HG03432 (cell line): ENCODE data around the gene TNFRSF1B.

Experiments used
- ATAC-seq: cut with Tn5 transposase; IDR thresholded peaks from one replicate; pipeline ENCODE4 v1.9.1; 2021; ENCODE audit warnings: mild to moderate bottlenecking, moderate library complexity; ENCODE audit not compliant: unreplicated experiment

Gene TNFRSF1B

GRCh38 chr1:12173631-12174121, 6.9 kb downstream of the TNFRSF1B start:
- no peak for ATAC-seq

DNA sequence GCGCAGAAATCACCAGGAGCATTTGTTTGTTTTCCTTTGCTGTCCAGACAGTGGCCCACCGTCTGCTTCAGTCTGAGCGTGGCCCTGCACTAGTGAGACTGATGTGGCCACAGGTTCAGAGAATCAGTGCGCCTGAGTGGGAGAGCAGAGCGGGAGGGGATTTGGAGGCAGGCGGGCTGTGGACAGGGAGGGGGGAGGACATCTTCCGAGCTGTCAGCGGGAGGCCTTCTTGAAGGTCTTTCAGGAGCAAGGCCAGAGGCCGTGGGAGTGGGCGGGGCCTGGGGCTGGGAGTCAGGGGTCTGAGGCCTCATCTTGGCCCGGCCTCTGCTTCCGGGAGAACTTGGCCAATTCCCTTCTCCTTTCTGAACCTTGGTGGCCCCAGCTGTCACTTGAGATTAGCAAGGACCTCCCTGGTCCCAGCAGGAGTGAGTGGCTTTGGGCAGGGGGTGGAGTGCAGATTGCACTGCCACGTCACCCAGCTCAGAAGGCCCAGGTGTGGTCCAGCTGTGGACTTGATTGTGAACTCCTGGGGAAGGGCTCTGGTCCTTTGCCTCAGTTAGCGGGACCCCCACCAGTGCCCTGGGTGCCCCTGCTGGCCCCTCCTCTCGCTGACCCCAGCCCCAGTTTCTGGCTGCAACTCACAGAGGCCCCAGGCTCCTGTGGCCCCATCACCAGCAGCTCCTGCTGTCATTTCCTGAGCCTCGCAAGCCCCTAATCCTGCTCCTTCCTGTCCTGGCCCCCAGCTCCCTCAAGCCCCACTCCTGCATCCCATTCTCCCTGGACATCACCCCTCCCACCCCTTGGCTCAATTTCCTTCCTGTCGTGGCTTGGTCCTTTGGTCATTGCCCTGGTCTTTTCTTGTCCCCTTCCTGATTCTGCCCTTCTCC, 8.4 kb downstream of the TNFRSF1B start:
- no peak for ATAC-seq

DNA sequence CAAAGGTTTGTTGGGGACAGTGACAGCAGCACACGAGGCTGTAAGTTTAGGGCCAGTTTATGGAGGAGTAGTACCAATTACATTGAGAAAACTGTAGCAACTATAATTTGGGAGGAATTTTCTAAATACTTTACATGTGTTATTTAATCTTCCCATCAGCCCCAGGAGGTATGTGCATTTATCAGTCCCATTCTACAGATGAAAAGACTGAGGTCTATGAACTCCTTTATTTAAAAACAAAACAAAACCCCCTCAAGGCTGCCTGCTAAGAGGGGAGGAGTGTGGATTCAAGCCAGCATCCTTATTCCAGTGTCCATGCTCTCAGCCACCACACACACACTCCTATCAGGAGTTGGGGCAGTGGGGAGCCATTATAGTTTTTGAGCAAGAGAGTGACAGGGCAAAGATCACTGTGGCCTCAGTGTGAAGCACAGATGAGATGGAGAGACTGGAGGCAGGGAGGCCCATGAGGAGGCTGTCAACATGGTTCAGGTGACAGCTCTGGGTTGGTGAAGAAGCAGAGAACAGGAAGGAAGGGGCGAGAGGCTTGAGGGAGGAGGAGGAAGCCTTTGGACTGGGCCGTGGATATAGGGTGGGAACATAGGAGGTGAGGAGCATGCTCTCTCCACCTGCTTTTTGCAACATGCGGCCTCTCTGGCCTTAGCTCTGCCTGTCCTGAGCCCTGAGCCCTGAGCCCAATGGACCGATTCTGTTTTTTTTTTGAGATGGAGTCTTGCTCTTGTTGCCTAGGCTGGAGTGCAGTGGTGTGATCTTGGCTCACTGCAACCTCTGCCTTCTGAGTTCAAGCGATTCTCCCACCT, 9.7 kb downstream of the TNFRSF1B start:
- ATAC-seq: no peak

GRCh38 chr1:12177156-12177998, 10.6 kb downstream of the TNFRSF1B start:
- ATAC-seq: no peak

GRCh38 chr1:12177999-12178441, 11.2 kb downstream of the TNFRSF1B start:
- ATAC-seq: no peak

- ATAC-seq: no peak
These were observed 11.7 kb downstream of the TNFRSF1B start for GRCh38 chr1:12178511-12178910.

DNA sequence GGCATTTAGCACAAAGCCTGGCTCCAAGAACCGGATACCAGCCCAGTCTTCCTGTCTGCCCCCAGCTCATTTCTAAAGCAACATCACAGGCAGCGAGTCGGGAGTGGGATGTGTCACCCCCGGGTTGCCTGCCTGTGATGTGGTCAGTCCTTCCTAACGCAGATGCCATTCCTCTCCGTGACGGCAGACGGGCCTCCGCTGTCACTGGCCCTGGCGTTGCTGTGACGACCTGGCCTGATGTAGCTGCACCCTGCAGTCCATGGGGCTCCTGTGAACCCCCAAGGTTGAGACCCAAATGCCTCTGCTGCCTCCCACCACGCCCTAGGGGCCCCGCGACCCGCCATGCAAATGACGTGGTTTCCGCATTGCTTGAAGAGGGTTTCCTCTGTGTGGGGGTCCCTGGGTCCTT, 12.3 kb downstream of the TNFRSF1B start:
- ATAC-seq: no peak

DNA sequence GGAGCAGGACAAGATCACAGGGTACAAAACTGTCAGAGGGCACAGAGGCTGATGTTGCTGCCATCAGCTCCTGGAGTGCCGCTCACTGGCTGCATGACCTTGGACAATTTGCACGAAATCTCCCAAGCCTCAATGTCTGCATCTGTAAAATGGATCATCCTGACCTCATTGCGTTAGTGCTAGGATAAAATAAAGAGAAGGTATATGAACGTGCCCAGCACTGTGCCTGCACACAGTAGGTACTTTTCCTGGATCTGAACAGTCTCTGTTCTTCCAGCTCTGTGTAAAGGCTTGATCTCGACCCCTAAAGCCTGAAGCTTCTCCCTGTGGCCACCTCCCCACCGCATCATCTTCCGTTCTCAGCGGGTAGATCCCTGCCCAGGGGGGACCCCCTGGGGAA, 12.9 kb downstream of the TNFRSF1B start:
- no peak for ATAC-seq

GRCh38 chr1:12180315-12180714, 13.5 kb downstream of the TNFRSF1B start:
- ATAC-seq: no peak

DNA sequence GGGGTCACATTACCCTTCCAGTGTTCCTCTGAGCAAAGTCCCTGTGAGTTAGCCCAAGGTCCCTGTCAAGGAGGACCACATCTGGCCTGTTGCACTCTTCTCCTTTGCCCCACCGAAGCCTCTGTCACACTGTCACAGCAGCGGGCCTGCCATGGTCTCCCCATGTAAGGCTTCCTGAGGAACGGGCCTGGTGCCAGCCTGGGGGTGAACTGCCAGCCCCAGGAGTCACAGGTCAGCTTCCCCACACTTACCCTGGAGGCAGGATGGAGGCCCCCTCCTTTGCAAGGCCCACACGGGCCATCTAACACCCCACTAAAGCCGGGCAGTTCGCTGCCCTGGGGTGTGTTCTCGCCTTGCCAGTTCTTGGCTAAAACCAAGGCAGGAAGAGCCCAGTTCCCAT, 14.1 kb downstream of the TNFRSF1B start:
- ATAC-seq: no peak

- no peak for ATAC-seq
These were observed 14.8 kb downstream of the TNFRSF1B start for GRCh38 chr1:12181568-12181967.

GRCh38 chr1:12182410-12182984, 15.7 kb downstream of the TNFRSF1B start:
- no peak for ATAC-seq

- no peak for ATAC-seq
These were observed 16.5 kb downstream of the TNFRSF1B start for GRCh38 chr1:12183095-12183794.

GRCh38 chr1:12184008-12184681, 17.4 kb downstream of the TNFRSF1B start:
- ATAC-seq: no peak

DNA sequence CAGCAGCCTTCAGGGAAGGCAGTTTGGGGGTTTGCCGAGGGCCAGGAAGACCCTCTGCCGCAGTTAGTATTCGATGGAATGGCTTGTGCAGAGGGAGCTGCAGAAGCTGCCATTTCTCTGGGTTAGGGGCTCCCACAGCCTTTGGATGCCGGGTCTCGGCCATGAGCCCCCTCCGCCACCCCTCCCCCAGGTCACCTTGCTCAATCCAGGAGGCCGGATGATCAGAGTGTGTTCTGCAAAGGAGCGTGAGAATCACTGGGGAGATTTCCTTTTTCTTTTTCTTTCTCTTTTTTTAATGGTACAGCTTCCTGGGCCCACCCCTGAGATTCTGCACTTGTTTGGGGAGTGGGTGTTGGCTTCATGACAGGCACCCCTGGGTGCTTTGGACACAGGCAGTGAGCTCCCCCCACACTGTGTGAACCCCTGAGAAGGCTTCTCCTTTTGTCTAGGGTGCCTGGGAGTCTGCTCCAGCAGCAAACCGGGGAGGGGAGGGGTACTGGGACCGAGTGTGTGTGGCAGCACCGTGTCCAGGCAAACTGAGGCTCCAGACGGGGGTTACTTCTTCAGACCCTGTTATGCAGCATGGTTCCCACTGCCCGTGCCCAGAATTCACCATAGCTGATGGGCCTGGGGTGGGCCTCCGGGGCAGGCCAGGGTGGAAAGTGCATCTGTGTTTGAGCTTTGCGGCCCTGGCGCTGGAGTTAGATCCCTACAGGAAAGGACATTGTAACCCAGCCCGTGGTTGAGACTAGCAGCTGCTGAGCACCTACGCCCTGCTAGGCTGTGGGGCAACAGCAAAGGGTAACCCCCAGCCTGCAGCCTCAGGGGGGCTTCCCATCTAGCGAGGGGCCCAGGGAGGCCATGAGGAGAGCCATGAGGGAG, 18.5 kb downstream of the TNFRSF1B start:
- ATAC-seq: no peak

DNA sequence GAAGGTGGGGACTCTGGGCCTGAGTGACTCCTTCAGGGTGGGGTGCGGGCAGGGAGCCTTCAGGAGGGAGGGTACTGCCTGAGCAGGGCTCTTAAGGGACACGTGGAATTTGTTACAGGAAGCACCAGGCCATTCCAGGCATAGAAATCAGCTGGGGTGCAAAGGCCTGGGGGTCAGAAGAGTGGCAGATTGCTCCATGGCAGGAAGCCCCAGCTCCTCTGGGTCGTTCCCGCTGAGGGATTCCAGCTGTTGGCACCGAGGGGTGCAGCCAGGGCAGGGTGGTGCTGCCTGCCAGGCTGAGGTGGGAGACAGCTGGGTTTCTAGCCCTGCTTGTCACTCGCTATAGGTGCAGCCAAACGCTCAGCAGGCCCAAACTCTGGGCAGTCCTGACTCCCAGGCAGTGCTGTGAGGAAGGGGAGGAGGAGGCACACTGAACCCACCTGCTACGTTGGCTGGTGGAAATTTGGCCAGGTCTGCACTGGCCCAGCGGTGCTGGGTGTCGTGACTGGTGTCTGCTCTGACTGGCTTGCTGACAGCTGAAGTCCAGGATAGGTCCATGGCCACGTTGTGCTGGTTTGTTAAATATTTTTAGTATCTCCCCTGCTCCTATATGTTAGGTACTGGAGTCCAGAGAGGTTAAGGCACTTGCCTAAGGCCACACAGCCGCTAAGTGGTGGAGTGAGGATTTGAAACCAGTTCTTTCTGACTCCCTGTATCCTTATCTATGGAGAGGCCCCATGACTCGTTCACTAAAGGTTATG, 19.3 kb downstream of the TNFRSF1B start:
- no peak for ATAC-seq

- ATAC-seq: no peak
These were observed 19.8 kb downstream of the TNFRSF1B start for GRCh38 chr1:12186679-12186985.

DNA sequence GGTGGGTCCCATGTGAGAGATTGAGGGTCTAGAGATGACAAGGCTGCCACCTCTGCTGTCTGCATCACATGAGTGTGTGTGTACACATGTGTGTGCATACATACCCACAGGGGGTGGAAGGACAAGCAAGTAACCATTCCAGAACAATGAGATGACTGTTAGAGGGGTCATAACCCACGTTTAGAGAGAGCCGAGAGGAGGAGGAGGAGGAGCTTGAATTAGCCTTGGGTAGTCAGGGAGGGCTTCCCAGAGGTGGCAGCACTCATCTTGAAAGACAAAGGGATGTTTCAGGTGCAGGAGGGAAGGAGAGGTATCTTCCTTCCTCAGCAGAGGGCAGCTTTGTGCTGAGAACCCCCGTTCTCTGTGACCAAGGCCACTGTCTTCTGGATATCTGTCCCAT, 21.3 kb downstream of the TNFRSF1B start:
- ATAC-seq: no peak
